ENCODE data around the gene SLCO4A1.

- TF ChIP-seq, protein P1, sequence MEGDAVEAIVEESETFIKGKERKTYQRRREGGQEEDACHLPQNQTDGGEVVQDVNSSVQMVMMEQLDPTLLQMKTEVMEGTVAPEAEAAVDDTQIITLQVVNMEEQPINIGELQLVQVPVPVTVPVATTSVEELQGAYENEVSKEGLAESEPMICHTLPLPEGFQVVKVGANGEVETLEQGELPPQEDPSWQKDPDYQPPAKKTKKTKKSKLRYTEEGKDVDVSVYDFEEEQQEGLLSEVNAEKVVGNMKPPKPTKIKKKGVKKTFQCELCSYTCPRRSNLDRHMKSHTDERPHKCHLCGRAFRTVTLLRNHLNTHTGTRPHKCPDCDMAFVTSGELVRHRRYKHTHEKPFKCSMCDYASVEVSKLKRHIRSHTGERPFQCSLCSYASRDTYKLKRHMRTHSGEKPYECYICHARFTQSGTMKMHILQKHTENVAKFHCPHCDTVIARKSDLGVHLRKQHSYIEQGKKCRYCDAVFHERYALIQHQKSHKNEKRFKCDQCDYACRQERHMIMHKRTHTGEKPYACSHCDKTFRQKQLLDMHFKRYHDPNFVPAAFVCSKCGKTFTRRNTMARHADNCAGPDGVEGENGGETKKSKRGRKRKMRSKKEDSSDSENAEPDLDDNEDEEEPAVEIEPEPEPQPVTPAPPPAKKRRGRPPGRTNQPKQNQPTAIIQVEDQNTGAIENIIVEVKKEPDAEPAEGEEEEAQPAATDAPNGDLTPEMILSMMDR (IDR thresholded peaks at IDR 0.05; ENCODE audit: low read depth, low read length, poor library complexity, severe bottlenecking): no peak
- no peak for TF ChIP-seq EZH2phosphoT487 (IDR thresholded peaks at IDR 0.05; ENCODE audit: borderline replicate concordance, low read length)
Measured at GRCh38 chr20:62609279-62609720, 33.0 kb upstream of the SLCO4A1 start.

Data from DOHH2 (cell line).